K562 (cell line): Measurements from ENCODE around the gene PRDX3. TPM values are rescaled to one million over a fixed set of nuclear protein-coding genes. Genes with fewer than 3 reads are reported as not detected.
"Not testable (repeated sequence)": the region's sequence is repeated elsewhere in the genome, so short reads cannot be mapped to it uniquely, and the experiment has no call there.

Source experiments
- ATAC-seq: fragments of 200-7000 bp; cut with Tn5 transposase; 3 replicates; pipeline ENCODE4 v1.9.1; 2020; ENCODE audit warnings: moderate library complexity
- BruUV-seq: library from RNA; stranded (reverse); fragments of 400-500 nt; replicated peaks from 2 replicates; lab custom pipeline; 2021; lab: Mats Ljungman, UMichigan
- CTCF ChIA-PET: fragments of 300-600 bp; formaldehyde crosslinking; extraction: SDS; loops from one replicate; lab custom pipeline; 2021; ENCODE audit warnings: low intra/inter-chr PET ratio; lab: Yijun Ruan, JAX
- POLR2A ChIA-PET: fragments of 300-600, 350-650 bp; sonication (Branson Sonifier 250); formaldehyde crosslinking; extraction: SDS; loops from one replicate; lab custom pipeline; 2021; ENCODE audit warnings: antibody characterized with exemption, inconsistent platforms; lab: Yijun Ruan, JAX
- DNase-seq, 4 experiments: peaks; one replicate each; pipeline versions ENCODE4 v3.0.0 to v3.0.0-alpha.2; 2011 to 2018; ENCODE audit warnings: low spot score in 3 of 4, mixed read lengths in 3 of 4; ENCODE audit errors: extremely low read depth in 1 of 4
- FAIRE-seq: peaks from 2 replicates; lab custom pipeline; 2011; peaks lifted over from hg19 to GRCh38; lab: Jason Lieb, UNC
- H2AFZ ChIP-seq: 2 replicates; pipeline ENCODE4 v1.6.0; 2011; ENCODE audit warnings: low read depth, low read length, control low read depth, inconsistent platforms
- H3K27ac ChIP-seq: fragments of 200-600 bp; 3 replicates; pipeline ENCODE4 v1.8.0; 2011; ENCODE audit warnings: low read depth, mild to moderate bottlenecking, control low read depth, inconsistent platforms, low read length, moderate library complexity, mixed read lengths; ENCODE audit errors: extremely low read depth
- H3K27me3 ChIP-seq, 2 experiments: fragments of 300-600 bp in 1 of 2; 2 replicates in 1 of 2; 3 replicates in 1 of 2; pipeline versions ENCODE4 v1.6.0 to v1.8.0; 2011; ENCODE audit warnings: inconsistent platforms in 2 of 2, low read length in 2 of 2, mild to moderate bottlenecking in 1 of 2, mixed read lengths in 1 of 2, moderate library complexity in 1 of 2; ENCODE audit not compliant: control insufficient read depth in 2 of 2, insufficient read depth in 2 of 2
- H3K36me3 ChIP-seq: fragments of 300-600 bp; 3 replicates; pipeline ENCODE4 v1.8.0; 2011; ENCODE audit warnings: mild to moderate bottlenecking, low read length, inconsistent platforms; ENCODE audit not compliant: control insufficient read depth, insufficient read depth
- H3K4me1 ChIP-seq, 2 experiments: fragments of 200-600 bp in 1 of 2; replicated peaks in 1 of 2; 2 replicates in 1 of 2; 3 replicates in 1 of 2; pipeline versions ENCODE4 v1.5.1 to v1.8.0; 2011; ENCODE audit warnings: inconsistent platforms in 2 of 2, low read length in 2 of 2, mild to moderate bottlenecking in 1 of 2, mixed read lengths in 1 of 2, moderate library complexity in 1 of 2; ENCODE audit not compliant: control insufficient read depth in 2 of 2, insufficient read depth in 2 of 2
- H3K4me2 ChIP-seq: 2 replicates; pipeline ENCODE4 v1.6.1; 2011; ENCODE audit warnings: low read length, control low read depth, inconsistent platforms, mixed read lengths; ENCODE audit not compliant: insufficient read depth
- H3K4me3 ChIP-seq: fragments of 200-600 bp; sonication (generic), shearing (Covaris generic); 2 replicates; pipeline ENCODE4 v1.5.1; 2016; ENCODE audit warnings: control low read depth, inconsistent platforms
- H3K79me2 ChIP-seq: fragments of 200-600 bp; 3 replicates; pipeline ENCODE4 v1.8.0; 2011; ENCODE audit warnings: low read length, inconsistent platforms; ENCODE audit not compliant: control insufficient read depth, insufficient read depth
- H3K9ac ChIP-seq, 2 experiments: 2 replicates each; pipeline versions ENCODE4 v1.6.0 to v1.6.1; 2011; ENCODE audit warnings: low read depth in 2 of 2, low read length in 2 of 2, control low read depth in 1 of 2, inconsistent platforms in 1 of 2, mild to moderate bottlenecking in 1 of 2, mixed read lengths in 1 of 2; ENCODE audit not compliant: insufficient read depth in 1 of 2
- H3K9me1 ChIP-seq: one replicate; pipeline ENCODE4 v1.6.0; 2011; ENCODE audit warnings: inconsistent platforms, mild to moderate bottlenecking, low read length, moderate library complexity; ENCODE audit not compliant: control insufficient read depth, insufficient read depth
- H3K9me3 ChIP-seq: replicated peaks from 2 replicates; pipeline ENCODE4 v1.5.1; 2011; ENCODE audit warnings: low read depth, low read length, inconsistent platforms; ENCODE audit not compliant: control insufficient read depth, insufficient read depth
- H4K20me1 ChIP-seq: replicated peaks from 2 replicates; pipeline ENCODE4 v1.6.1; 2011; ENCODE audit warnings: low read length, inconsistent platforms, mixed read lengths; ENCODE audit not compliant: control insufficient read depth, insufficient read depth
- HDAC1 ChIP-seq, 2 experiments: fragments of 450-650 bp; IDR thresholded peaks; 2 replicates each; pipeline ENCODE4 v1.6.1; 2016 to 2017; ENCODE audit warnings: inconsistent platforms in 1 of 2, mild to moderate bottlenecking in 1 of 2, moderate library complexity in 1 of 2
- HDAC2 ChIP-seq: fragments of 450-650 bp; IDR thresholded peaks from 2 replicates; pipeline ENCODE4 v1.6.1; 2016; ENCODE audit warnings: mild to moderate bottlenecking
- KDM1A ChIP-seq, 2 experiments: fragments of 450-650 bp; IDR thresholded peaks; 2 replicates each; pipeline ENCODE4 v1.6.1; 2016; ENCODE audit warnings: mild to moderate bottlenecking in 2 of 2
- RAD21 ChIP-seq, 2 experiments: fragments of 250-450 bp in 1 of 2; fragments of 450-650 bp in 1 of 2; sonication (Bioruptor Pico) in 1 of 2; formaldehyde crosslinking in 1 of 2; IDR thresholded peaks in 1 of 2; conservative IDR thresholded peaks in 1 of 2; 2 replicates each; pipeline versions ENCODE4 v1.4.0 to v1.8.0; 2020 to 2022; ENCODE audit warnings: mild to moderate bottlenecking in 2 of 2, moderate library complexity in 1 of 2
- RCOR1 ChIP-seq, 2 experiments: IDR thresholded peaks; 2 replicates each; pipeline ENCODE4 v1.6.1; 2012; ENCODE audit warnings: low read depth in 2 of 2, low read length in 2 of 2, borderline replicate concordance in 1 of 2, improper control_type of control experiment in 1 of 2
- WGBS: fragments of 100-300 bp; shearing (Covaris generic); methylation state at CpG from one replicate; pipeline ENCODE4 v1.1.6; 2016; ENCODE audit warnings: low coverage, mixed read lengths; ENCODE audit not compliant: insufficient coverage; ENCODE audit errors: missing lambda C conversion rate; 5-methylcytosine and 5-hydroxymethylcytosine counted together
- in situ Hi-C: fragments of 300-500 bp; cut with MboI; formaldehyde crosslinking; loops from 4 replicates; pipeline ENCODE4 v1.15.0; 2018; ENCODE audit warnings: inconsistent platforms, mixed read lengths
- intact Hi-C: fragments of 100-400 bp; cut with micrococcal nuclease; formaldehyde crosslinking; loops from 2 replicates; pipeline ENCODE4 v1.14.2; 2022
- polyA plus RNA-seq, 8 experiments: library from polyadenylated mRNA; depleted of rRNA in 4 of 8; stranded (reverse) in 5 of 8; unstranded in 3 of 8; fragments of >200 nt; fragmentation: Nextera tagmentation in 2 of 8; fragmentation: Illumina TruSeq in 1 of 8; extraction: Ambion mirVana in 2 of 8; extraction: Trizol in 1 of 8; gene quantifications; 2 replicates each; pipeline versions ENCODE4 v1.2.1 to v1.2.3, GENCODE V29; 2011 to 2014; ENCODE audit warnings: inconsistent platforms in 1 of 8, missing spikeins in 1 of 8
- total RNA-seq, 7 experiments: library from RNA; depleted of rRNA in 6 of 7; stranded (reverse); fragments of >200 nt in 6 of 7; fragmentation: Illumina TruSeq in 2 of 7; extraction: Trizol in 2 of 7; gene quantifications; 2 replicates each; pipeline versions ENCODE4 v1.2.1 to v1.2.3, GENCODE V29; 2011 to 2021; ENCODE audit warnings: low replicate concordance in 1 of 7

The PRDX3 gene
- total and polyA plus RNA-seq, 9 of the 15 experiments (the other 6 are each of a cell fraction or from before 2014, with no cell fraction given): 122 to 994 (median 173) TPM

- ATAC-seq, H3K4me3 ChIP-seq, FAIRE-seq, H2AFZ ChIP-seq, H3K36me3 ChIP-seq, BruUV-seq, H3K9ac ChIP-seq, CTCF ChIA-PET, H3K9me1 ChIP-seq, DNase-seq, H3K27me3 ChIP-seq, in situ Hi-C loops, H3K27ac ChIP-seq, H4K20me1 ChIP-seq, H3K9me3 ChIP-seq, intact Hi-C loops, H3K4me2 ChIP-seq: not testable (repeated sequence)
- Histone ChIP-seq H3K79me2 (peaks cover 26% of the 10 kb centered on the region), H3K4me1 (peaks cover 8 to 18% of the 10 kb centered on the region in 2 experiments; a peak in 4 of 5 replicates)
- POLR2A ChIA-PET: interaction anchor here (1.1 to 1.5 kb wide), 2 partner anchors 16 to 19 kb away, joined by 4 to 6 read pairs; partner anchors contain the start of gene SFXN4
- peak in 1 of 2 experiments; percentile 74; a peak in 2 of 4 replicates for TF ChIP-seq HDAC1 (IDR thresholded peaks at IDR 0.05)
- 0 out of 4 replicates have a peak, but pooled peaks of 1 of the 2 experiments have one; percentile 14 for TF ChIP-seq RAD21 (CRISPR knock-in tag; conservative IDR thresholded peaks at IDR 0.05 in 1 of 2, IDR thresholded peaks at IDR 0.05 in 1 of 2)
- peak; percentile 83 for TF ChIP-seq HDAC2
- peak; percentile 97 to 98 for TF ChIP-seq KDM1A (IDR thresholded peaks at IDR 0.05)
- 0 out of 4 replicates have a peak, but pooled peaks of 1 of the 2 experiments have one; percentile 20 for TF ChIP-seq RCOR1 (IDR thresholded peaks at IDR 0.05; ENCODE audit: borderline replicate concordance in 1 of 2, low read depth in 2 of 2, low read length in 2 of 2)
- WGBS: 83% methylated on average over 6 of the region's 7 CpGs
Observed at GRCh38 chr10:119180850-119181400, 2.3 kb upstream of the PRDX3 start.
